ENCODE data around the gene NCOA5.

The NCOA5 gene

GRCh38 chr20:46053416-46053815, 36.3 kb downstream of the NCOA5 start:
- TF ChIP-seq CTCF (conservative IDR thresholded peaks at IDR 0.05), result no peak
- no peak for TF ChIP-seq ZFX (IDR thresholded peaks at IDR 0.05)
- no peak overlapping the region for H3K27ac ChIP-seq

GRCh38 chr20:46051556-46052308, 38.0 kb downstream of the NCOA5 start:
- H3K27ac ChIP-seq, result no peak overlapping the region
- TF ChIP-seq CTCF (conservative IDR thresholded peaks at IDR 0.05), result no peak
- no peak for TF ChIP-seq ZFX (IDR thresholded peaks at IDR 0.05)

DNA sequence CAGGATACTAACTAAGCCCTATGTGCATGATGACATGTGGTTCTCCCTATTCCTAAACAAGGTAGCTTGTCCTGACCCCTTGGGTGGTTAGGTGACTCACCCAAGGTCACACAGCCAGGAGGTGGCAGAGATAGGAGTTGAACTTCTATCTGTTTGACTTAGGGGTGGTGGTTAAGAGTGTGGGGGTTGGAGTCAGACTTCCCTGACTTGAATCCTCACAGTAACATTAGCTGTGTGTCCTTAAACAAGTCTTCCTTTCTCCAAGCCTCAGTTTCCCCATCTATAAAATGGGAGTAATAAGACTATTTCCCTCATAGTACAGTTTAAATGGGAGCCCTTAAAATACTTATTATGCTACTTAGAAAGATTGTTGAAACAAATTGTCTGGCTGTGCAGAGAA, 38.9 kb downstream of the NCOA5 start:
- no peak for TF ChIP-seq ZFX (IDR thresholded peaks at IDR 0.05)
- no peak for TF ChIP-seq CTCF (conservative IDR thresholded peaks at IDR 0.05)
- no peak overlapping the region for H3K27ac ChIP-seq

DNA sequence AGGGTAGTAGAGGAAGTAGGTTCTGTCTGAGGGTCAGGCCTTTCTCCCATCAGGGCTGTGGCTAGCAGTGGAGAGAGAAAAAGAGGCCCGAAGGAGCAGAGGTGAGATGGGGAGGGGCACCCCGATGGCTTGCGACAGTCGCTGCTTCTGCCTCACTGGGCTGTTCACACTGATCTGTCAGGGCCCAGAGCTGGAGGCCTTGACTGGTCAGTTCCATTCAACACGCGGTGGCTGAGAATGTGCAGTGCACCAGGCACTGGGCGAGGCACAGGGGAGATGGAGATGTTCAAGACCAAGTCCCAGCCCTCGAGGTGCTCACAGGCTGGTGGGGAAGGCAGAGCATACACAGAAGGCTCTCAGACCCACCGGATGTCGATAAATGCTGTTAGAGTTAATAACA, 39.3 kb downstream of the NCOA5 start:
- H3K27ac ChIP-seq, result no peak overlapping the region
- TF ChIP-seq CTCF (conservative IDR thresholded peaks at IDR 0.05) (no peak), ZFX (IDR thresholded peaks at IDR 0.05) (no peak)

DNA sequence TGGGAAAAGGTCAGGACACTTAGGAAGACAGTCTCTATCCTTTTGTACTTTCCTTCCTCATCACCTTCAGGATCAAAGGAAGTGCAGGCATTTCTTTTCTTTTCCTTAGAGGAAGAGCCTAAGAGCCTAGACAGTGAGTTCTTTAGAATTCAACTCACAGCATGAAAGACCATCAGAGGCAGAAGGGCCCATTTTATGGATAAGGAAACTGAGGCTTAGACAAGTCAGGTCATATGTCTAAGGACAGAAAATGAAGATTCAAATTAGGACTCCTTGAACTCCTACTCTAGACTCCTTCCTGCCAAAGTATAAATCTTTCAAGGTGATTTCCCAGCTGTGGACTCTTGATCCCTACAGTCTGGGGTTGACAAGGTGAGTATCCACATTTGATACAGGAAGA, 39.9 kb downstream of the NCOA5 start:
- TF ChIP-seq ZFX (IDR thresholded peaks at IDR 0.05) (no peak), CTCF (conservative IDR thresholded peaks at IDR 0.05) (no peak)
- H3K27ac ChIP-seq, result no peak overlapping the region

DNA sequence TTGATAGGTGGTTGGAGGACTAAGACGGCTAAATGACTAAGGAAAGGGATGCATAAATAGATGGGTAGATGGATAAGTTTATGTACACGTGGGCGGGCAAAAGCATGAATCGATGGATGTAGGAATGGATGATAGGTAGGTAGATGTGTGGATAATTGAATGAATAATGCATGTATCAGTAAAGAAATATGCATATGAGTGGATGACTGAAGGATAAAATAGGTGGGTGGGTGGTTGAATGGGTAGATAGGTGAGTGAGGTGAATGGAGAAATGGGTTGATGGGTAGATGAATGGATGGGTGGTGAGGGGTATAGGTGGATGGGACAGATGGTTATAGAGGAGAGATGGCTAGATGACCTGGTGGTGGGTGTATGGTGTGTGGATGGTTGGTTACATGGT, 40.6 kb downstream of the NCOA5 start:
- TF ChIP-seq CTCF (conservative IDR thresholded peaks at IDR 0.05) (no peak), ZFX (IDR thresholded peaks at IDR 0.05) (no peak)
- H3K27ac ChIP-seq, result no peak overlapping the region

DNA sequence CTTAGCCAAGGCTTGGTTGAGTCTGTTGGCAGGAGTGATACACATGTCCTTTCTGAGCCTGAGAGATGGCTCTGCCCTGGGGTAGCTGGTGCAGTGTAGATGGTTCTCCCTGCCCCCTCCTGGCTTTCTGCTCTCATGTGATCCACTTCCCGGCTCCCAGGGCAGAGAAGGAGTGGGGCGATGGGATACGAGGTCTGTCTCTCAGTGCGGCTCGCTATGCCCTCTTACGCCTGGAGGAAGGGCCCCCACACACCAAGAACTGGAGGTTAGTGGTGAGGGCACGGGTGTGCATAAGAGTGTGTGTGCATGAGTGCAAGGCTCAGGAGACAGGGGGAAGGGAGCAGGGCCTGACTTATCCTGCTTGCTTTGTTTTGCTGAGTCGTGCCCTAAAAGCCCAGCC, 41.9 kb downstream of the NCOA5 start:
- H3K27ac ChIP-seq, result no peak overlapping the region
- TF ChIP-seq ZFX (IDR thresholded peaks at IDR 0.05) (no peak), CTCF (conservative IDR thresholded peaks at IDR 0.05) (no peak)
